PC-3 (cell line): ENCODE data around the gene PPP1R9B. TPM values are rescaled to one million over a fixed set of nuclear protein-coding genes. Genes with fewer than 3 reads are reported as not detected.

ENCODE experiments used
- ATAC-seq: fragments of 200-7000 bp; cut with Tn5 transposase; 2 replicates; pipeline ENCODE4 v1.9.1; 2020; ENCODE audit warnings: mild to moderate bottlenecking, moderate library complexity
- BruUV-seq: library from RNA; stranded (reverse); fragments of 400-500 nt; replicated peaks from 2 replicates; lab custom pipeline; 2021; lab: Mats Ljungman, UMichigan
- CTCF ChIA-PET: fragments of 300-600 bp; sonication (Branson Sonifier 250); formaldehyde crosslinking; loops from one replicate; lab custom pipeline; 2022; ENCODE audit warnings: antibody characterized with exemption; lab: Charles Lee
- POLR2A ChIA-PET: fragments of 300-600 bp; sonication (Branson Sonifier 250); formaldehyde crosslinking; loops from one replicate; lab custom pipeline; 2022; ENCODE audit warnings: antibody characterized with exemption; ENCODE audit not compliant: unreplicated experiment; lab: Charles Lee
- DNase-seq: peaks from one replicate; pipeline ENCODE4 v3.0.0-alpha.2; 2015
- H2AFZ ChIP-seq: fragments of 300-600 bp; sonication (generic); 2 replicates; pipeline ENCODE4 v1.6.0; 2016; ENCODE audit warnings: antibody characterized with exemption, low read length
- H3F3A ChIP-seq: fragments of 300-600 bp; sonication (generic); one replicate; pipeline ENCODE4 v1.6.0; 2017; ENCODE audit warnings: antibody characterized with exemption, low read length, control low read depth, mild to moderate bottlenecking; ENCODE audit not compliant: unreplicated experiment
- H3K27ac ChIP-seq: fragments of 300-600 bp; sonication (generic); 2 replicates; pipeline ENCODE4 v1.5.1; 2016; ENCODE audit warnings: mild to moderate bottlenecking, low read length
- H3K27me3 ChIP-seq: fragments of 300-600 bp; sonication (generic); 2 replicates; pipeline ENCODE4 v1.6.1; 2016; ENCODE audit warnings: low read length, mixed read lengths
- H3K36me3 ChIP-seq: fragments of 300-600 bp; sonication (generic); 2 replicates; pipeline ENCODE4 v1.6.1; 2016; ENCODE audit warnings: low read depth, mixed run types, low read length, mixed read lengths
- H3K4me1 ChIP-seq: fragments of 300-600 bp; sonication (generic); 2 replicates; pipeline ENCODE4 v1.5.1; 2016; ENCODE audit warnings: low read length; ENCODE audit not compliant: insufficient read depth
- H3K4me2 ChIP-seq: fragments of 300-600 bp; sonication (generic); 2 replicates; pipeline ENCODE4 v1.6.0; 2016; ENCODE audit warnings: low read length
- H3K4me3 ChIP-seq: fragments of 300-600 bp; sonication (generic); 2 replicates; pipeline ENCODE4 v1.5.1; 2016; ENCODE audit warnings: mild to moderate bottlenecking, low read length, mixed read lengths
- H3K79me2 ChIP-seq: fragments of 300-600 bp; sonication (generic); 2 replicates; pipeline ENCODE4 v1.6.1; 2017; ENCODE audit warnings: low read length, mixed read lengths
- H3K9ac ChIP-seq: fragments of 300-600 bp; sonication (generic); 2 replicates; pipeline ENCODE4 v1.6.0; 2016; ENCODE audit warnings: mild to moderate bottlenecking, low read length
- H3K9me2 ChIP-seq: fragments of 300-600 bp; sonication (generic); replicated peaks from 2 replicates; pipeline ENCODE4 v1.6.1; 2016; ENCODE audit warnings: mixed run types, low read length, mixed read lengths
- H3K9me3 ChIP-seq: fragments of 300-600 bp; sonication (generic); 2 replicates; pipeline ENCODE4 v1.6.1; 2016; ENCODE audit warnings: low read length, mixed read lengths
- H4K20me1 ChIP-seq: fragments of 300-600 bp; sonication (generic); 2 replicates; pipeline ENCODE4 v1.6.1; 2016; ENCODE audit warnings: low read length, mixed read lengths
- CTCF ChIP-seq: fragments of 300-600 bp; sonication (generic); conservative IDR thresholded peaks from 2 replicates; pipeline ENCODE4 v1.5.1; 2017; ENCODE audit warnings: antibody characterized with exemption, low read depth, mild to moderate bottlenecking, low read length
- EZH2 ChIP-seq: fragments of 300-600 bp; sonication (generic); IDR thresholded peaks from one replicate; pipeline ENCODE4 v1.6.1; 2017; ENCODE audit warnings: antibody characterized with exemption, mild to moderate bottlenecking, low read length; ENCODE audit not compliant: unreplicated experiment
- EZH2phosphoT487 ChIP-seq: fragments of 300-600 bp; sonication (generic); IDR thresholded peaks from 2 replicates; pipeline ENCODE4 v1.6.1; 2018; ENCODE audit warnings: mild to moderate bottlenecking, antibody characterized with exemption, low read length, borderline replicate concordance
- intact Hi-C: fragments of 100-400 bp; cut with micrococcal nuclease; formaldehyde crosslinking; loops from 2 replicates; pipeline ENCODE4 v1.9.0; 2023
- total RNA-seq: library from RNA; depleted of rRNA; stranded (reverse); fragments of >200 nt; gene quantifications from 2 replicates; pipeline ENCODE4 v1.2.3, GENCODE V29; 2014

Gene PPP1R9B
- total RNA-seq, 1 experiment from 2014 or later = 67.7 TPM

- intact Hi-C loops = no loop called here
- H3F3A ChIP-seq = no peaks in the 10 kb centered on the region
- ChIA-PET POLR2A (interaction anchor here (0.5 kb wide), 1 partner anchor 49 kb away, joined by 24 read pairs; no protein-coding TSS in a partner anchor), CTCF (no interaction called here)
- no peak overlapping the region for H3K27ac ChIP-seq
- no peaks in the 10 kb centered on the region for H3K9me3 ChIP-seq
- peaks cover 14% of the 10 kb centered on the region for H3K79me2 ChIP-seq
- no peak overlapping the region for H3K4me3 ChIP-seq
- no peak overlapping the region for H3K4me2 ChIP-seq
- no peaks in the 10 kb centered on the region for H3K9me2 ChIP-seq
- DNase-seq (no peak), ATAC-seq (no peak)
- no peak overlapping the region for H2AFZ ChIP-seq
- H3K27me3 ChIP-seq = no peaks in the 10 kb centered on the region
- TF ChIP-seq EZH2 (no peak), CTCF (no peak), EZH2phosphoT487 (no peak)
- BruUV-seq = no TSS peak
- H3K9ac ChIP-seq = no peak overlapping the region
- peaks cover 76% of the 10 kb centered on the region for H3K36me3 ChIP-seq
- peaks cover 17% of the 10 kb centered on the region; the same call in 1 of the 2 replicates for H4K20me1 ChIP-seq
- no peaks in the 10 kb centered on the region for H3K4me1 ChIP-seq
Observed at GRCh38 chr17:50141026-50141744, 9.3 kb downstream of the PPP1R9B start.

- POLR2A ChIA-PET = interaction anchor here (0.7 kb wide), 1 partner anchor 11 kb away, joined by 3 read pairs; the partner anchor contains the start of gene SAMD14
- peaks cover 4% of the 10 kb centered on the region; the same call in 1 of the 2 replicates for H3K79me2 ChIP-seq
- DNase-seq (peak; percentile 68), ATAC-seq (peak; percentile 84)
- H4K20me1 ChIP-seq = peaks cover 9% of the 10 kb centered on the region; the same call in 1 of the 2 replicates
- no peaks in the 10 kb centered on the region for H3K9me2 ChIP-seq
- TF ChIP-seq EZH2 (no peak), EZH2phosphoT487 (no peak), CTCF (peak; percentile 96)
- H3K9ac ChIP-seq = no peak overlapping the region
- no peaks in the 10 kb centered on the region for H3K4me1 ChIP-seq
- H3K9me3 ChIP-seq = no peaks in the 10 kb centered on the region
- peaks cover 78% of the 10 kb centered on the region for H3K36me3 ChIP-seq
- no TSS peak for BruUV-seq
- CTCF ChIA-PET = interaction anchor here (0.6 kb wide), 1 partner anchor 556 kb away, joined by 3 read pairs; no protein-coding TSS in a partner anchor
- no peaks in the 10 kb centered on the region for H3K27me3 ChIP-seq
- H2AFZ ChIP-seq = no peak overlapping the region
- H3K27ac ChIP-seq = no peak overlapping the region
- H3F3A ChIP-seq = no peaks in the 10 kb centered on the region
- H3K4me3 ChIP-seq = no peak overlapping the region
- intact Hi-C loops = loop anchor here (1.0 kb wide), 1 partner anchor 21 kb away; no protein-coding TSS in a partner anchor
- H3K4me2 ChIP-seq = no peak overlapping the region
Observed at GRCh38 chr17:50139950-50140885, 10.3 kb downstream of the PPP1R9B start.
